HepG2 (cell line): ENCODE data around the gene CADM2. TPM values are rescaled to one million over a fixed set of nuclear protein-coding genes. Genes with fewer than 3 reads are reported as not detected.

Experiments used
- ATAC-seq: fragments of 200-7000 bp; cut with Tn5 transposase; 3 replicates; pipeline ENCODE4 v1.9.1; 2020; ENCODE audit warnings: mild to moderate bottlenecking, moderate library complexity
- BruUV-seq: library from RNA; stranded (reverse); fragments of 400-500 nt; replicated peaks from 2 replicates; lab custom pipeline; 2021; lab: Mats Ljungman, UMichigan
- CTCF ChIA-PET: fragments of 300-600 bp; formaldehyde crosslinking; extraction: SDS; loops from one replicate; lab custom pipeline; 2021; ENCODE audit warnings: low total read pairs, inconsistent platforms, low intra/inter-chr PET ratio; lab: Yijun Ruan, JAX
- POLR2A ChIA-PET: fragments of 350-600 bp; sonication (Branson Sonifier 250); formaldehyde crosslinking; loops from one replicate; lab custom pipeline; 2020; ENCODE audit warnings: antibody characterized with exemption, inconsistent platforms; lab: Yijun Ruan, JAX
- DNase-seq: peaks from one replicate; pipeline ENCODE4 v3.0.0-alpha.2; 2015; ENCODE audit warnings: low spot score
- FAIRE-seq: peaks from 3 replicates; lab custom pipeline; 2011; peaks lifted over from hg19 to GRCh38; lab: Jason Lieb, UNC
- H2AFZ ChIP-seq: one replicate; pipeline ENCODE4 v1.6.1; 2011; ENCODE audit warnings: low read length, inconsistent platforms
- H3K27ac ChIP-seq: fragments of 300-600 bp; 3 replicates; pipeline ENCODE4 v1.8.0; 2011; ENCODE audit warnings: mixed run types, mild to moderate bottlenecking, mixed read lengths, low read length, inconsistent platforms; ENCODE audit not compliant: insufficient read depth; ENCODE audit errors: extremely low read length
- H3K27me3 ChIP-seq, 2 experiments: fragments of 200-600 bp in 1 of 2; 2 replicates in 1 of 2; 3 replicates in 1 of 2; pipeline versions ENCODE4 v1.6.0 to v1.8.0; 2011; ENCODE audit warnings: low read length in 2 of 2, mild to moderate bottlenecking in 2 of 2, moderate library complexity in 2 of 2, inconsistent platforms in 1 of 2; ENCODE audit not compliant: insufficient read depth in 2 of 2, control insufficient read depth in 1 of 2
- H3K36me3 ChIP-seq, 2 experiments: fragments of 200-600 bp in 1 of 2; replicated peaks in 1 of 2; 2 replicates in 1 of 2; 3 replicates in 1 of 2; pipeline versions ENCODE4 v1.5.1 to v1.8.0; 2011; ENCODE audit warnings: low read length in 2 of 2, inconsistent platforms in 1 of 2; ENCODE audit not compliant: insufficient read depth in 2 of 2, control insufficient read depth in 1 of 2
- H3K4me1 ChIP-seq: 2 replicates; pipeline ENCODE4 v1.5.1; 2012; ENCODE audit warnings: low read length, inconsistent platforms; ENCODE audit not compliant: insufficient read depth
- H3K4me2 ChIP-seq: 2 replicates; pipeline ENCODE4 v1.6.0; 2011; ENCODE audit warnings: low read depth, low read length, inconsistent platforms
- H3K4me3 ChIP-seq, 3 experiments: fragments of 200-600 bp in 1 of 3; sonication (generic), shearing (Covaris generic) in 1 of 3; replicated peaks in 1 of 3; 2 replicates each; pipeline ENCODE4 v1.5.1; 2011 to 2016; ENCODE audit warnings: low read length in 3 of 3, inconsistent platforms in 2 of 3, low read depth in 2 of 3, mild to moderate bottlenecking in 2 of 3, control low read depth in 1 of 3, mixed read lengths in 1 of 3; ENCODE audit not compliant: insufficient read depth in 1 of 3
- H3K79me2 ChIP-seq: one replicate; pipeline ENCODE4 v1.6.1; 2011; ENCODE audit warnings: low read length, inconsistent platforms; ENCODE audit not compliant: insufficient read depth
- H3K9ac ChIP-seq: 2 replicates; pipeline ENCODE4 v1.6.0; 2011; ENCODE audit warnings: mild to moderate bottlenecking, low read depth, low read length, inconsistent platforms; ENCODE audit not compliant: insufficient read depth
- H3K9me3 ChIP-seq: 2 replicates; pipeline ENCODE4 v1.5.1; 2012; ENCODE audit warnings: mild to moderate bottlenecking, low read length
- H4K20me1 ChIP-seq: 2 replicates; pipeline ENCODE4 v1.6.0; 2011; ENCODE audit warnings: inconsistent platforms, mild to moderate bottlenecking, low read length, moderate library complexity; ENCODE audit not compliant: insufficient read depth
- GTF2F1 ChIP-seq: fragments of 150-350 bp; IDR thresholded peaks from 2 replicates; pipeline ENCODE4 v1.6.1; 2014; ENCODE audit warnings: low read length
- GZF1 ChIP-seq: sonication (generic); formaldehyde crosslinking; IDR thresholded peaks from 2 replicates; pipeline ENCODE4 v1.5.1; 2020; ENCODE audit warnings: mild to moderate bottlenecking, missing genetic modification reagents
- HOXD1 ChIP-seq: sonication (generic); formaldehyde crosslinking; IDR thresholded peaks from 2 replicates; pipeline ENCODE4 v1.5.0; 2020; ENCODE audit warnings: missing genetic modification reagents
- MZF1 ChIP-seq: sonication (generic); formaldehyde crosslinking; IDR thresholded peaks from 2 replicates; pipeline ENCODE4 v1.8.1; 2023; ENCODE audit warnings: mild to moderate bottlenecking, missing genetic modification reagents, borderline replicate concordance
- NBN ChIP-seq: fragments of 450-650 bp; conservative IDR thresholded peaks from 2 replicates; pipeline ENCODE4 v1.6.1; 2017
- PHF21A ChIP-seq: sonication (generic); formaldehyde crosslinking; IDR thresholded peaks from 2 replicates; pipeline ENCODE4 v1.5.0; 2020; ENCODE audit warnings: mild to moderate bottlenecking, missing genetic modification reagents
- SOX6 ChIP-seq, 2 experiments: fragments of 450-650 bp in 1 of 2; sonication (generic) in 1 of 2; formaldehyde crosslinking in 1 of 2; IDR thresholded peaks; 2 replicates each; pipeline versions ENCODE4 v1.4.0 to v1.6.1; 2017 to 2020; ENCODE audit warnings: antibody characterized with exemption in 1 of 2, mild to moderate bottlenecking in 1 of 2, missing genetic modification reagents in 1 of 2
- TBX2 ChIP-seq: sonication (generic); formaldehyde crosslinking; IDR thresholded peaks from 2 replicates; pipeline ENCODE4 v1.5.0; 2020; ENCODE audit warnings: missing genetic modification reagents, mild to moderate bottlenecking, borderline replicate concordance
- ZNF20 ChIP-seq: sonication (generic); formaldehyde crosslinking; IDR thresholded peaks from 2 replicates; pipeline ENCODE4 v1.4.0; 2020; ENCODE audit warnings: mild to moderate bottlenecking, moderate library complexity, missing genetic modification reagents
- ZNF230 ChIP-seq: sonication (generic); formaldehyde crosslinking; IDR thresholded peaks from 2 replicates; pipeline ENCODE4 v1.4.0; 2020; ENCODE audit warnings: mild to moderate bottlenecking, missing genetic modification reagents
- ZNF577 ChIP-seq: sonication (generic); formaldehyde crosslinking; IDR thresholded peaks from 2 replicates; pipeline ENCODE4 v1.4.0; 2020; ENCODE audit warnings: mild to moderate bottlenecking, low read depth, missing genetic modification reagents, borderline replicate concordance
- ZNF720 ChIP-seq: sonication (generic); formaldehyde crosslinking; IDR thresholded peaks from 2 replicates; pipeline ENCODE4 v1.4.0; 2020; ENCODE audit warnings: missing genetic modification reagents
- ZNF780A ChIP-seq: sonication (generic); formaldehyde crosslinking; IDR thresholded peaks from 2 replicates; pipeline ENCODE4 v1.8.0; 2022; ENCODE audit warnings: mild to moderate bottlenecking, missing genetic modification reagents, moderate library complexity
- ZSCAN9 ChIP-seq: IDR thresholded peaks from 2 replicates; pipeline ENCODE4 v1.6.1; 2016; ENCODE audit warnings: borderline replicate concordance
- WGBS: methylation state at CpG from one replicate; pipeline ENCODE4 v1.1.6; 2017; ENCODE audit warnings: low lambda C conversion rate; 5-methylcytosine and 5-hydroxymethylcytosine counted together
- in situ Hi-C: cut with HindIII; loops from 2 replicates; pipeline ENCODE4 v1.10.0; 2017; ENCODE audit warnings: low pct_unique_long_range_greater_than_20kb; ENCODE audit not compliant: extremely low pct_ligation_motif_present
- intact Hi-C: fragments of 100-400 bp; cut with micrococcal nuclease; formaldehyde crosslinking; loops from one replicate; pipeline ENCODE4 v1.10.0; 2022; ENCODE audit not compliant: unreplicated experiment
- polyA plus RNA-seq, 8 experiments: library from polyadenylated mRNA; depleted of rRNA in 3 of 8; stranded (reverse) in 7 of 8; unstranded in 1 of 8; fragments of >200 nt; fragmentation: Illumina TruSeq in 4 of 8; extraction: Trizol in 4 of 8; gene quantifications; 2 replicates each; pipeline versions ENCODE4 v1.2.1 to v1.2.3, GENCODE V29; 2011 to 2016; ENCODE audit warnings: low read depth in 4 of 8, missing spikeins in 1 of 8, mixed read lengths in 1 of 8; ENCODE audit not compliant: insufficient read depth in 1 of 8
- total RNA-seq, 5 experiments: library from RNA; depleted of rRNA; stranded (reverse); fragments of >200 nt; fragmentation: Illumina TruSeq; extraction: Trizol; gene quantifications; 2 replicates each; pipeline ENCODE4 v1.2.3, GENCODE V29; 2016; ENCODE audit warnings: low read depth in 1 of 5

Gene CADM2
- total and polyA plus RNA-seq, 2 of the 13 experiments (the other 11 are each of a cell fraction or from before 2014, with no cell fraction given): not detected

DNA sequence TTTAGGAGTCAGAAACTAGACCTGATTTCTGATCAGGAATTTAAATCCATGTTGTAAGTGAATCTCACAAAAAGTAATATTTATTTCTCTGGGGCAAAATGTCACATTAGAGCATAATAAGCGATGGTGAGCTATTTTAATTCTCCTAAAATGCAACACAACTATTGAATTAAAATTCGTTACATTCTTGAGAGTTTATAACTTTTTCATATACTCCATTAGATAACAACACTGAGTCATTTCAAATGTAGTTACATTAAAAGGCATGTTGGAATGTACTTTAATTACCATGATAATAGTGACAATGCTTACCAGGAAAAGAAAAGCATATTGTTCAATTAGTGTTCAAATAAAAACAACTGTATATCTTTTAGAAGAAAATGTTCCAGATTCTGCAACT lies 116.9 kb downstream of the CADM2 start:
- H3K9me3 ChIP-seq: no peaks in the 10 kb centered on the region
- no peaks in the 10 kb centered on the region for H3K4me1 ChIP-seq
- BruUV-seq: no TSS peak
- no peak overlapping the region for H3K4me2 ChIP-seq
- no peaks in the 10 kb centered on the region for H4K20me1 ChIP-seq
- H3K36me3 ChIP-seq: no peaks in the 10 kb centered on the region
- H3K4me3 ChIP-seq: no peak overlapping the region
- POLR2A ChIA-PET: no interaction called here
- H3K9ac ChIP-seq: no peak overlapping the region
- DNase-seq (no peak), FAIRE-seq (no peak), ATAC-seq (no peak)
- no peaks in the 10 kb centered on the region for H3K27me3 ChIP-seq
- H3K27ac ChIP-seq: no peak overlapping the region
- in situ Hi-C loops (no loop called here), intact Hi-C loops (no loop called here)
- WGBS: 1% methylated on average over 2 of the region's 2 CpGs
- CTCF ChIA-PET: no interaction called here
- TF ChIP-seq ZNF780A (CRISPR knock-in tag): no peak
- TF ChIP-seq NBN: no peak
- TF ChIP-seq SOX6 (IDR thresholded peaks at IDR 0.05): no peak
- no peak for TF ChIP-seq SOX6 (CRISPR knock-in tag; IDR thresholded peaks at IDR 0.05)
- no peak for TF ChIP-seq ZNF20 (CRISPR knock-in tag)
- TF ChIP-seq HOXD1 (CRISPR knock-in tag): no peak
- no peak for TF ChIP-seq GZF1
- no peak overlapping the region for H2AFZ ChIP-seq
- H3K79me2 ChIP-seq: no peaks in the 10 kb centered on the region

DNA sequence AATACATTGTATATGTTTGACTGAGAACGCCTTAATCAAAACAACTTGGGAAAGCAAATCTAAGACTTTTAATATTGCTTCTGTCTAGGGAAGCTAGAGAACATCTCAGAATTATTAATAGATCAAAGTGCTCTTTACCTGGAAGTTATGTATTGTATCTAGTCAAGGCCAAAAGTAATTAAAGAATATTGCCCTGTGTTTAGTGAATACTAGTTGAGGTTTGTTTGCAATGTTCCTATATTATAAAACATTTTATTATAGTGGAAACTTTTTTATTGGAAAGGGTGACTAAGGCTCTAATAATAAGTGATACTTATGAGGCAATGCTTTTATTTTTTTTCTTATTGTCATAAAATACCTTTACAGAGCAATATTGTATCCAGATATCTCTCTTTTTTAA lies 118.2 kb downstream of the CADM2 start:
- no peak for TF ChIP-seq ZNF230 (CRISPR knock-in tag)
- TF ChIP-seq GTF2F1: no peak
- TF ChIP-seq PHF21A (CRISPR knock-in tag): no peak
- TF ChIP-seq ZSCAN9: no peak
- no peak for TF ChIP-seq MZF1 (CRISPR knock-in tag)
- no peak for TF ChIP-seq ZNF720
- TF ChIP-seq TBX2: no peak
- no peak for TF ChIP-seq ZNF577 (CRISPR knock-in tag)
- no peaks in the 10 kb centered on the region for H3K79me2 ChIP-seq
- CTCF ChIA-PET: no interaction called here
- in situ Hi-C loops (no loop called here), intact Hi-C loops (no loop called here)
- H3K27me3 ChIP-seq: no peaks in the 10 kb centered on the region
- FAIRE-seq (no peak), DNase-seq (no peak), ATAC-seq (no peak)
- H3K36me3 ChIP-seq: no peaks in the 10 kb centered on the region
- no peak overlapping the region for H3K4me2 ChIP-seq
- H3K9me3 ChIP-seq: no peaks in the 10 kb centered on the region
- H3K4me3 ChIP-seq: no peak overlapping the region
- POLR2A ChIA-PET: no interaction called here
- BruUV-seq: no TSS peak
- H4K20me1 ChIP-seq: no peaks in the 10 kb centered on the region
- no peaks in the 10 kb centered on the region for H3K4me1 ChIP-seq
- WGBS: 35% methylated on average over 1 of the region's 1 CpG
- no peak overlapping the region for H3K9ac ChIP-seq
- H2AFZ ChIP-seq: no peak overlapping the region
- H3K27ac ChIP-seq: no peak overlapping the region
